OCI-LY3 (cell line): ENCODE measurements around the gene CCDC24.

Experiments
- H2AFZ ChIP-seq: fragments of 200-600, 300-600 bp; shearing (Covaris generic); 2 replicates; pipeline ENCODE4 v1.6.0; 2014; ENCODE audit warnings: antibody characterized with exemption, low read depth, low read length
- H3K27ac ChIP-seq: fragments of 200-600, 300-600 bp; sonication (generic); 2 replicates; pipeline ENCODE4 v1.5.1; 2014; ENCODE audit warnings: mild to moderate bottlenecking, low read length, moderate library complexity, mixed read lengths
- H3K27me3 ChIP-seq: fragments of 200-600, 300-600 bp; sonication (generic); 2 replicates; pipeline ENCODE4 v1.6.1; 2014; ENCODE audit warnings: low read depth, low read length, mixed read lengths
- H3K36me3 ChIP-seq: fragments of 200-600, 300-600 bp; sonication (generic); replicated peaks from 2 replicates; pipeline ENCODE3; 2014; ENCODE audit warnings: low read depth, low read length, mixed read lengths
- H3K4me1 ChIP-seq: fragments of 300-600, 200-600 bp; sonication (generic); 2 replicates; pipeline ENCODE4 v1.6.1; 2014; ENCODE audit warnings: low read length, mixed read lengths
- H3K4me2 ChIP-seq: fragments of 200-600, 300-600 bp; sonication (generic); 2 replicates; pipeline ENCODE4 v1.6.1; 2014; ENCODE audit warnings: low read length, mixed read lengths
- H3K4me3 ChIP-seq: fragments of 300-600, 200-600 bp; sonication (generic); 2 replicates; pipeline ENCODE4 v1.5.1; 2014; ENCODE audit warnings: antibody characterized with exemption, mild to moderate bottlenecking, low read length, moderate library complexity
- H3K79me2 ChIP-seq: fragments of 300-600, 200-600 bp; shearing (Covaris generic); 2 replicates; pipeline ENCODE4 v1.6.1; 2014; ENCODE audit warnings: mild to moderate bottlenecking, low read length, mixed read lengths
- H3K9ac ChIP-seq: fragments of 300-600, 200-600 bp; shearing (Covaris generic); 2 replicates; pipeline ENCODE4 v1.6.0; 2014; ENCODE audit warnings: mild to moderate bottlenecking, low read length, moderate library complexity
- H3K9me3 ChIP-seq: fragments of 200-600, 300-600 bp; shearing (Covaris generic); 2 replicates; pipeline ENCODE4 v1.6.1; 2014; ENCODE audit warnings: low read length, mixed read lengths; ENCODE audit not compliant: insufficient read depth
- H4K20me1 ChIP-seq: fragments of 200-600, 300-600 bp; sonication (generic); 2 replicates; pipeline ENCODE4 v1.6.1; 2016; ENCODE audit warnings: low read length, mixed read lengths; ENCODE audit not compliant: insufficient read depth
- CTCF ChIP-seq: fragments of 200-600, 300-600 bp; sonication (generic); IDR thresholded peaks from 2 replicates; pipeline ENCODE4 v1.5.1; 2014; ENCODE audit warnings: antibody characterized with exemption, low read length, low read depth
- EZH2phosphoT487 ChIP-seq: fragments of 200-600 bp; shearing (Covaris generic); IDR thresholded peaks from 2 replicates; pipeline ENCODE4 v1.6.1; 2018; ENCODE audit warnings: antibody characterized with exemption, mixed run types, low read depth

Gene CCDC24

GRCh38 chr1:43997295-43997999, 6.0 kb downstream of the CCDC24 start:
- no peaks in the 10 kb centered on the region for H3K9me3 ChIP-seq
- H3K27ac ChIP-seq = no peak overlapping the region
- no peak overlapping the region for H3K4me3 ChIP-seq
- no peak overlapping the region for H2AFZ ChIP-seq
- no peak overlapping the region for H3K4me2 ChIP-seq
- H3K27me3 ChIP-seq = no peaks in the 10 kb centered on the region
- H3K9ac ChIP-seq = no peak overlapping the region
- H3K79me2 ChIP-seq = no peaks in the 10 kb centered on the region
- H3K36me3 ChIP-seq = no peaks in the 10 kb centered on the region
- peaks cover 7% of the 10 kb centered on the region; the same call in 1 of the 2 replicates for H3K4me1 ChIP-seq
- no peaks in the 10 kb centered on the region for H4K20me1 ChIP-seq
- TF ChIP-seq CTCF (no peak), EZH2phosphoT487 (no peak)

- H3K4me1 ChIP-seq = peaks cover 7% of the 10 kb centered on the region; the same call in 1 of the 2 replicates
Measured at GRCh38 chr1:43998000-43998378, 6.6 kb downstream of the CCDC24 start.

GRCh38 chr1:43999455-43999854, 8.1 kb downstream of the CCDC24 start:
- H3K36me3 ChIP-seq = no peaks in the 10 kb centered on the region
- TF ChIP-seq CTCF (no peak), EZH2phosphoT487 (no peak)
- H3K4me3 ChIP-seq = no peak overlapping the region
- H3K9me3 ChIP-seq = no peaks in the 10 kb centered on the region
- H3K4me1 ChIP-seq = no peaks in the 10 kb centered on the region
- no peak overlapping the region for H3K27ac ChIP-seq
- H2AFZ ChIP-seq = no peak overlapping the region
- no peak overlapping the region for H3K9ac ChIP-seq
- no peak overlapping the region for H3K4me2 ChIP-seq
- no peaks in the 10 kb centered on the region for H4K20me1 ChIP-seq
- no peaks in the 10 kb centered on the region for H3K79me2 ChIP-seq
- no peaks in the 10 kb centered on the region for H3K27me3 ChIP-seq

More at GRCh38 chr1:43998000-43998378, 6.6 kb downstream of the CCDC24 start:
- no peaks in the 10 kb centered on the region for H3K27me3 ChIP-seq
- no peaks in the 10 kb centered on the region for H3K36me3 ChIP-seq
- H3K9ac ChIP-seq = no peak overlapping the region
- no peak overlapping the region for H2AFZ ChIP-seq
- H3K27ac ChIP-seq = no peak overlapping the region
- H3K9me3 ChIP-seq = no peaks in the 10 kb centered on the region
- no peaks in the 10 kb centered on the region for H4K20me1 ChIP-seq
- H3K79me2 ChIP-seq = no peaks in the 10 kb centered on the region
- TF ChIP-seq CTCF = no peak
- no peak for TF ChIP-seq EZH2phosphoT487
- no peak overlapping the region for H3K4me2 ChIP-seq
- H3K4me3 ChIP-seq = no peak overlapping the region

GRCh38 chr1:44000122-44000665, 8.8 kb downstream of the CCDC24 start:
- no peak overlapping the region for H3K4me3 ChIP-seq
- no peaks in the 10 kb centered on the region for H4K20me1 ChIP-seq
- no peaks in the 10 kb centered on the region for H3K4me1 ChIP-seq
- H3K27ac ChIP-seq = no peak overlapping the region
- no peak overlapping the region for H2AFZ ChIP-seq
- TF ChIP-seq CTCF = no peak
- TF ChIP-seq EZH2phosphoT487 = no peak
- no peaks in the 10 kb centered on the region for H3K79me2 ChIP-seq
- no peaks in the 10 kb centered on the region for H3K36me3 ChIP-seq
- no peak overlapping the region for H3K9ac ChIP-seq
- no peaks in the 10 kb centered on the region for H3K9me3 ChIP-seq
- H3K4me2 ChIP-seq = no peak overlapping the region
- no peaks in the 10 kb centered on the region for H3K27me3 ChIP-seq
